ENCODE measurements around the gene TNFRSF17. TPM values are rescaled to one million over a fixed set of nuclear protein-coding genes. Genes with fewer than 3 reads are reported as not detected.
"Not testable (repeated sequence)": the region's sequence is repeated elsewhere in the genome, so short reads cannot be mapped to it uniquely, and the experiment has no call there.

The TNFRSF17 gene
- total RNA-seq, 1 experiment from 2014 or later = not detected

DNA sequence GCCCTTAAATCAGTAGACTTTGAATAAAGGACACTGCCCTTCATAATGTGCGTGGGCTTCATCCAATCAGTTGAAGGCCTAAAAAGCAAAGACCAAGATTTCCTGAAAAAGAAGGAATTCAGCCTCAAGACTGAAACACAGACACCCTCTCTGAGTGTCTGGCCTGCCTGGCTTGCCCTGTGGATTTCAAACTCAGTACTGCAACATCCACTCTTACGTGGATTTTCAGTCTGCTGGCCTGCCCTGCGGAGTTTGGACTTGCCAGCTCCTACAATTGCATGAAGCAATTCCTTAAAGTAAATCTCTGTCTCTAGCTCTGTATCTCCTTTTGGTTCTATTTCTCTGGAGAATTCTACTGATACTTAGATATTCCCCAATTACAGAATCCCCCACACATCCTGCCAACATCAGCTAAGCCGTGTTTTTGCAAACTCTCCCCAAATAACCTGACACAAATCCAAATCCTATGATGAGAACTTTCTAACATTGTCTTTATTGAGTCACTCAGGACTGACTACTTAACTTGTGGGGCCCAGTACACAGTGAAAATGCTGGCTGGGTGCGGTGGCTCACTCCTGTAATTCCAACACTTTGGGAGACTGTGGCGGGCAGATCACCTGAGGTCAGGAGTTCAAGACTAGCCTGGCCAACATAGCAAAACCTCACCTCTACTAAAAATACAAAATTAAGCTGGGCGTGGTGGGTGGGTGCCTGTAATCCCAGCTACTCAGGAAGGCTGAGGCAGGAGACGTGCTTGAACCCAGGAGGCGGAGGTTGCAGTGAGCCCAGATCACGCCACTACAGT lies 7.2 kb upstream of the TNFRSF17 start:
- H3K4me1 ChIP-seq (replicated peaks; ENCODE audit: insufficient read depth) = peaks cover 14% of the 10 kb centered on the region
- CTCF ChIA-PET = no interaction called here

DNA sequence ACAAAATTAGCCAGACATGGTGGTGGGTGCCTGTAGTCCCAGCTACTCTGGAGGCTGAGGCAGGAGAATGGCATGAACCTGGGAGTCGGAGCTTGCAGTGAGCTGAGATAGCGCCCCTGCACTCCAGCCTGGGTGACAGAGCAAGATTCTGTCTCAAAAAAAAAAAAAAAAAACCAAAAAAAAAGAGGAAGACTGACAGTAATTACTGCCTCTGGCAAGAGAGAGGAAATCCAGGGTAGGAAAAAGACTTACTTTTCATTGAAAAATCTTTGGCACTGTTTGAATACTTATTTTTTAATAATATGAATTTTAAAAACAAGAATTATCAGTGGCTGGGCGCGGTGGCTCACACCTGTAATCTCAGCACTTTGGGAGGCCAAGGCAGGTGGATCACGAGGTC lies 2.6 kb upstream of the TNFRSF17 start:
- intact Hi-C loops (cut with micrococcal nuclease; ENCODE audit: unreplicated experiment); H3K27me3 ChIP-seq (ENCODE audit: insufficient read depth, low read depth); H3K4me2 ChIP-seq; CTCF ChIA-PET; H3K79me2 ChIP-seq (ENCODE audit: low read depth); H3K4me1 ChIP-seq (replicated peaks; ENCODE audit: insufficient read depth); H3F3A ChIP-seq (ENCODE audit: insufficient read depth, low read depth); H3K9me2 ChIP-seq (ENCODE audit: insufficient read depth); H3K9me3 ChIP-seq (ENCODE audit: insufficient read depth, low read depth); H3K27ac ChIP-seq; POLR2A ChIA-PET (ENCODE audit: unreplicated experiment); H3K36me3 ChIP-seq (ENCODE audit: low read depth); BruUV-seq (replicated peaks); H2AFZ ChIP-seq; H4K20me1 ChIP-seq (ENCODE audit: insufficient read depth); H3K4me3 ChIP-seq; DNase-seq: not testable (repeated sequence)

More for the DNA sequence above, 7.2 kb upstream of the TNFRSF17 start:
- Histone ChIP-seq H3K27ac (no peak overlapping the region), H2AFZ (no peak overlapping the region), H3K9me3 (ENCODE audit: insufficient read depth, low read depth) (no peaks in the 10 kb centered on the region), H3F3A (ENCODE audit: insufficient read depth, low read depth) (peaks cover 3% of the 10 kb centered on the region), H3K36me3 (ENCODE audit: low read depth) (no peaks in the 10 kb centered on the region), H3K4me3 (no peak overlapping the region), H3K9me2 (ENCODE audit: insufficient read depth) (no peaks in the 10 kb centered on the region), H3K4me2 (no peak overlapping the region), H3K27me3 (ENCODE audit: insufficient read depth, low read depth) (no peaks in the 10 kb centered on the region), H3K79me2 (ENCODE audit: low read depth) (no peaks in the 10 kb centered on the region), H4K20me1 (ENCODE audit: insufficient read depth) (no peaks in the 10 kb centered on the region)
- intact Hi-C loops (cut with micrococcal nuclease; ENCODE audit: unreplicated experiment) = no loop called here
- TF ChIP-seq, protein P1, sequence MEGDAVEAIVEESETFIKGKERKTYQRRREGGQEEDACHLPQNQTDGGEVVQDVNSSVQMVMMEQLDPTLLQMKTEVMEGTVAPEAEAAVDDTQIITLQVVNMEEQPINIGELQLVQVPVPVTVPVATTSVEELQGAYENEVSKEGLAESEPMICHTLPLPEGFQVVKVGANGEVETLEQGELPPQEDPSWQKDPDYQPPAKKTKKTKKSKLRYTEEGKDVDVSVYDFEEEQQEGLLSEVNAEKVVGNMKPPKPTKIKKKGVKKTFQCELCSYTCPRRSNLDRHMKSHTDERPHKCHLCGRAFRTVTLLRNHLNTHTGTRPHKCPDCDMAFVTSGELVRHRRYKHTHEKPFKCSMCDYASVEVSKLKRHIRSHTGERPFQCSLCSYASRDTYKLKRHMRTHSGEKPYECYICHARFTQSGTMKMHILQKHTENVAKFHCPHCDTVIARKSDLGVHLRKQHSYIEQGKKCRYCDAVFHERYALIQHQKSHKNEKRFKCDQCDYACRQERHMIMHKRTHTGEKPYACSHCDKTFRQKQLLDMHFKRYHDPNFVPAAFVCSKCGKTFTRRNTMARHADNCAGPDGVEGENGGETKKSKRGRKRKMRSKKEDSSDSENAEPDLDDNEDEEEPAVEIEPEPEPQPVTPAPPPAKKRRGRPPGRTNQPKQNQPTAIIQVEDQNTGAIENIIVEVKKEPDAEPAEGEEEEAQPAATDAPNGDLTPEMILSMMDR (conservative IDR thresholded peaks at IDR 0.05) = no peak
- no peak for TF ChIP-seq EZH2 (IDR thresholded peaks at IDR 0.05; ENCODE audit: low read depth)
- POLR2A ChIA-PET (ENCODE audit: unreplicated experiment) = interaction anchor here (0.7 kb wide), 1 partner anchor 987 kb away, joined by 5 read pairs; no protein-coding TSS in a partner anchor
- DNase-seq = no peak
- BruUV-seq (replicated peaks) = no TSS peak

DNA sequence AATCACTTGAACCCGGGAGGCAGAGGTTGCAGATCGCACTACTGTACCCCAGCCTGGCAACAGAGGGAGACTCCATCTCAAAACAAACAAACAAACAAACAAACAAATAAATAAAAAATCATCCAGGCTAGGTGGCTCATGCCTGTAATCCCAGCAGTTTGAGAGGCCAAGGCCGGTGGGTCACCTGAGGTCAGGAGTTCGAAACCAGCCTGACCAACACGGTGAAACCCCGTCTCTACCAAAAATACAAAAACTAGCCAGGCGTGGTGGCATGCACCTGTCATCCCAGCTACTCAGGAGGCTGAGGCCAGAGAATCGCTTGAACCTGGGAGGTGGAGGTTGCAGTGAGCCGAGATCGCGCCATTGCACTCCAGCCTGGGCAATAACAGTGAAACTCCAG lies 2.0 kb upstream of the TNFRSF17 start:
- H3K79me2 ChIP-seq (ENCODE audit: low read depth); H3K36me3 ChIP-seq (ENCODE audit: low read depth); POLR2A ChIA-PET (ENCODE audit: unreplicated experiment); intact Hi-C loops (cut with micrococcal nuclease; ENCODE audit: unreplicated experiment); BruUV-seq (replicated peaks); H3K4me2 ChIP-seq; H3K4me1 ChIP-seq (replicated peaks; ENCODE audit: insufficient read depth); DNase-seq; H3K27me3 ChIP-seq (ENCODE audit: insufficient read depth, low read depth); H3F3A ChIP-seq (ENCODE audit: insufficient read depth, low read depth); H3K9me2 ChIP-seq (ENCODE audit: insufficient read depth); H3K27ac ChIP-seq; H3K9me3 ChIP-seq (ENCODE audit: insufficient read depth, low read depth); H2AFZ ChIP-seq; H3K4me3 ChIP-seq; H4K20me1 ChIP-seq (ENCODE audit: insufficient read depth): not testable (repeated sequence)
- CTCF ChIA-PET = interaction anchor here (0.6 kb wide), 1 partner anchor 11 kb away, joined by 4 read pairs; no protein-coding TSS in a partner anchor

GRCh38 chr16:11963706-11964105 lies 1.3 kb upstream of the TNFRSF17 start:
- ChIA-PET CTCF (no interaction called here), POLR2A (ENCODE audit: unreplicated experiment) (no interaction called here)
- H3K4me3 ChIP-seq = no peak overlapping the region
- no peak for DNase-seq
- no peaks in the 10 kb centered on the region for H3K36me3 ChIP-seq (ENCODE audit: low read depth)
- no peak overlapping the region for H3K4me2 ChIP-seq
- H3K4me1 ChIP-seq (replicated peaks; ENCODE audit: insufficient read depth) = no peaks in the 10 kb centered on the region
- H3K9me2 ChIP-seq (ENCODE audit: insufficient read depth) = no peaks in the 10 kb centered on the region
- H4K20me1 ChIP-seq (ENCODE audit: insufficient read depth) = no peaks in the 10 kb centered on the region
- H3K27ac ChIP-seq = no peak overlapping the region
- TF ChIP-seq, protein P1 (conservative IDR thresholded peaks at IDR 0.05) = no peak
- TF ChIP-seq EZH2 (IDR thresholded peaks at IDR 0.05; ENCODE audit: low read depth) = no peak
- intact Hi-C loops (cut with micrococcal nuclease; ENCODE audit: unreplicated experiment) = no loop called here
- no peaks in the 10 kb centered on the region for H3K79me2 ChIP-seq (ENCODE audit: low read depth)
- peaks cover 5% of the 10 kb centered on the region for H3F3A ChIP-seq (ENCODE audit: insufficient read depth, low read depth)
- H3K9me3 ChIP-seq (ENCODE audit: insufficient read depth, low read depth) = no peaks in the 10 kb centered on the region
- H3K27me3 ChIP-seq (ENCODE audit: insufficient read depth, low read depth) = no peaks in the 10 kb centered on the region
- no TSS peak for BruUV-seq (replicated peaks)
- no peak overlapping the region for H2AFZ ChIP-seq
